Gastroesophageal sphincter (tissue), 3 donors: ENCODE measurements around the gene LOXHD1.

Source experiments
- CTCF ChIP-seq, 4 experiments: fragments of 200-600 bp in 2 of 4; fragments of 450-650 bp in 2 of 4; sonication (generic) in 1 of 4; IDR thresholded peaks; one replicate each; pipeline ENCODE4 v1.5.1; 2017 to 2019; ENCODE audit warnings: antibody characterized with exemption in 4 of 4, mild to moderate bottlenecking in 2 of 4, moderate library complexity in 2 of 4
- POLR2AphosphoS5 ChIP-seq: sonication (generic); formaldehyde crosslinking; IDR thresholded peaks from one replicate; pipeline ENCODE4 v1.6.1; 2017; ENCODE audit warnings: antibody characterized with exemption

DNA sequence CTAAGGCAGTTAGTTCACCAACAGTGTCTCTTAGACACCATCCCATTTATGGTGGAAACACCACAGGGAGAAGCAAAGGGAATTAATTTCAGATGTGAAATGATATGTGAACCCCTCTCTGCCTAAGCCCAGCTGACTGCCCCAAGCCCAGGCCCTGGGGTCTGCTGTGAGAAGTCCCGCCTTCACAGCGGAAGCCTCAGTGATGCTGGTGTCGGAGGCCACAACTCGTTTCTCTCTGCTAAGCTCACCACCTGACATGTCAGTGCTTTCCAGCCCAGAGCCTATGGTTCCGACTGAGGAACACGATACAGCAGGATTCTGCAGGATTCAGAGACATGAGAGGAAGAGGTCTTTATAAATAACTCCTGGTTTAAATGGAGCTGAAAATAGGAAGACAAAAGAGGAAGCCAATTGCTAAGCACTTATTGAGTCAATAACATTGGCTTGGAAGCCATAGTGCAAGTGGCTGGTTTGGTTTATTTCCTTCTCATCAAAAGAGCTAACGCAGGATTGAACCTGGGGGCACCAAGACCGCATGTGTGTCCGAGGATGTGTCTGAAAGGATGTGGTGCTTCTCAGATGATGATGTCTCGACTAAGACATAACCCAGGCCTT, 21.9 kb upstream of the LOXHD1 start:
- TF ChIP-seq CTCF (IDR thresholded peaks at IDR 0.05) = no peak
- TF ChIP-seq POLR2AphosphoS5 = no peak
